HCT116 (cell line): ENCODE measurements around the gene UBE2J2. TPM values are rescaled to one million over a fixed set of nuclear protein-coding genes. Genes with fewer than 3 reads are reported as not detected.

Source experiments
- ATAC-seq: fragments of 200-7000 bp; cut with Tn5 transposase; 2 replicates; pipeline ENCODE4 v1.9.1; 2020; ENCODE audit warnings: mild to moderate bottlenecking, moderate library complexity
- BruUV-seq: library from RNA; stranded (reverse); fragments of 400-500 nt; replicated peaks from 2 replicates; lab custom pipeline; 2021; lab: Mats Ljungman, UMichigan
- CTCF ChIA-PET: fragments of 300-600 bp; sonication (Branson Sonifier 250); formaldehyde crosslinking; loops from one replicate; lab custom pipeline; 2021; ENCODE audit warnings: antibody characterized with exemption; lab: Charles Lee
- POLR2A ChIA-PET: fragments of 300-600, 350-600 bp; sonication (Branson Sonifier 250); formaldehyde crosslinking; loops from one replicate; lab custom pipeline; 2021; ENCODE audit warnings: antibody characterized with exemption; lab: Charles Lee
- RAD21 ChIA-PET, 2 experiments: fragments of 300-600 bp; sonication (Branson Sonifier 250); formaldehyde crosslinking; loops; one replicate each; lab custom pipeline; 2023; ENCODE audit warnings: low total read pairs in 2 of 2; ENCODE audit not compliant: uncharacterized antibody in 2 of 2, unreplicated experiment in 2 of 2, low non-redundant PET in 1 of 2; lab: Charles Lee
- DNase-seq: peaks from one replicate; pipeline ENCODE4 v3.0.0-alpha.2; 2010; ENCODE audit warnings: low read depth, low spot score
- H2AFZ ChIP-seq: fragments of 200-600 bp; shearing (Covaris generic), sonication (generic); 2 replicates; pipeline ENCODE4 v1.6.1; 2017; ENCODE audit warnings: low read depth, mixed run types, mixed read lengths, antibody characterized with exemption, low read length; ENCODE audit not compliant: poor library complexity, severe bottlenecking
- H3K27ac ChIP-seq: 2 replicates; pipeline ENCODE4 v1.5.1; 2012; ENCODE audit warnings: low read depth, low read length
- H3K27me3 ChIP-seq: fragments of 200-600 bp; sonication (generic); 2 replicates; pipeline ENCODE4 v1.6.1; 2016; ENCODE audit warnings: mixed run types, low read length, mixed read lengths; ENCODE audit not compliant: insufficient read depth
- H3K36me3 ChIP-seq, 2 experiments: fragments of 200-500 bp in 1 of 2; fragments of 200-600 bp in 1 of 2; sonication (Bioruptor generic) in 1 of 2; sonication (generic) in 1 of 2; 2 replicates each; pipeline versions ENCODE4 v1.5.1 to v1.6.1; 2014 to 2016; ENCODE audit warnings: low read length in 2 of 2, inconsistent platforms in 1 of 2, mixed read lengths in 1 of 2, mixed run types in 1 of 2; ENCODE audit not compliant: insufficient read depth in 2 of 2, control insufficient read depth in 1 of 2
- H3K4me1 ChIP-seq, 2 experiments: fragments of 200-600 bp in 1 of 2; sonication (generic) in 1 of 2; 2 replicates each; pipeline versions ENCODE4 v1.5.1 to v1.6.1; 2012 to 2017; ENCODE audit warnings: low read length in 2 of 2, inconsistent platforms in 1 of 2, mild to moderate bottlenecking in 1 of 2, mixed read lengths in 1 of 2, mixed run types in 1 of 2, moderate library complexity in 1 of 2; ENCODE audit not compliant: insufficient read depth in 2 of 2, control insufficient read depth in 1 of 2
- H3K4me2 ChIP-seq: fragments of 200-600 bp; sonication (generic); 2 replicates; pipeline ENCODE4 v1.6.1; 2017; ENCODE audit warnings: mixed run types, low read length, mixed read lengths
- H3K4me3 ChIP-seq, 2 experiments: fragments of 200-600 bp in 1 of 2; sonication (generic) in 1 of 2; replicated peaks in 1 of 2; 2 replicates each; pipeline ENCODE4 v1.5.1; 2011 to 2016; ENCODE audit warnings: low read length in 2 of 2, control low read depth in 1 of 2, low read depth in 1 of 2, mild to moderate bottlenecking in 1 of 2, mixed read lengths in 1 of 2, mixed run types in 1 of 2
- H3K79me2 ChIP-seq: fragments of 200-600 bp; sonication (generic); 2 replicates; pipeline ENCODE4 v1.6.1; 2017; ENCODE audit warnings: mild to moderate bottlenecking, mixed run types, low read length, moderate library complexity, mixed read lengths; ENCODE audit not compliant: insufficient read depth
- H3K9ac ChIP-seq: fragments of 200-600 bp; sonication (generic); 2 replicates; pipeline ENCODE4 v1.6.1; 2016; ENCODE audit warnings: low read length, mixed read lengths
- H3K9me2 ChIP-seq: fragments of 200-600 bp; sonication (generic), shearing (Covaris generic); 2 replicates; pipeline ENCODE4 v1.6.1; 2017; ENCODE audit warnings: mixed run types, mild to moderate bottlenecking, moderate library complexity; ENCODE audit not compliant: insufficient read depth
- H3K9me3 ChIP-seq, 2 experiments: fragments of 200-500 bp in 1 of 2; fragments of 200-600 bp in 1 of 2; sonication (Bioruptor generic) in 1 of 2; sonication (generic) in 1 of 2; 2 replicates each; pipeline ENCODE4 v1.6.1; 2014 to 2017; ENCODE audit warnings: low read length in 2 of 2, mixed read lengths in 2 of 2, inconsistent platforms in 1 of 2, low read depth in 1 of 2, mild to moderate bottlenecking in 1 of 2, mixed run types in 1 of 2, moderate library complexity in 1 of 2; ENCODE audit not compliant: control insufficient read depth in 1 of 2, insufficient read depth in 1 of 2
- H4K20me1 ChIP-seq: fragments of 200-600 bp; sonication (generic), shearing (Covaris generic); 2 replicates; pipeline ENCODE4 v1.6.1; 2017; ENCODE audit warnings: mixed run types, mild to moderate bottlenecking, moderate library complexity; ENCODE audit not compliant: insufficient read depth
- CBX3 ChIP-seq: IDR thresholded peaks from 2 replicates; pipeline ENCODE4 v1.6.1; 2012; ENCODE audit warnings: low read depth
- CEBPB ChIP-seq: IDR thresholded peaks from 2 replicates; pipeline ENCODE4 v1.6.1; 2012; ENCODE audit warnings: low read depth
- ELF1 ChIP-seq: IDR thresholded peaks from 2 replicates; pipeline ENCODE4 v1.6.1; 2012; ENCODE audit warnings: low read depth, borderline replicate concordance
- EZH2 ChIP-seq: fragments of 200-600 bp; sonication (generic); IDR thresholded peaks from 2 replicates; pipeline ENCODE4 v1.6.1; 2017; ENCODE audit warnings: antibody characterized with exemption, mixed run types
- EZH2phosphoT487 ChIP-seq: fragments of 200-600 bp; IDR thresholded peaks from 2 replicates; pipeline ENCODE4 v1.6.1; 2018; ENCODE audit warnings: antibody characterized with exemption, borderline replicate concordance
- FOSL1 ChIP-seq: IDR thresholded peaks from 2 replicates; pipeline ENCODE4 v1.6.1; 2012; ENCODE audit warnings: low read depth
- JUND ChIP-seq: IDR thresholded peaks from 2 replicates; pipeline ENCODE4 v1.6.1; 2012
- POLR2A ChIP-seq: IDR thresholded peaks from 2 replicates; pipeline ENCODE4 v1.7.0; 2011; ENCODE audit warnings: borderline replicate concordance; ENCODE audit not compliant: insufficient read depth, insufficient read length; ENCODE audit errors: extremely low read depth
- RAD21 ChIP-seq: IDR thresholded peaks from 2 replicates; pipeline ENCODE4 v1.6.1; 2012; ENCODE audit warnings: low read depth, mild to moderate bottlenecking
- SIN3A ChIP-seq: IDR thresholded peaks from 2 replicates; pipeline ENCODE4 v1.6.1; 2012; ENCODE audit warnings: low read depth
- SP1 ChIP-seq: IDR thresholded peaks from 2 replicates; pipeline ENCODE4 v1.6.1; 2012; ENCODE audit warnings: low read depth
- SRF ChIP-seq: IDR thresholded peaks from 2 replicates; pipeline ENCODE4 v1.6.1; 2012; ENCODE audit warnings: low read depth
- YY1 ChIP-seq: IDR thresholded peaks from 2 replicates; pipeline ENCODE4 v1.6.1; 2011; ENCODE audit warnings: low read length, low read depth, moderate library complexity, mild to moderate bottlenecking; ENCODE audit not compliant: insufficient replicate concordance; ENCODE audit errors: extremely low read depth
- ZFX ChIP-seq: fragments of 450-650 bp; IDR thresholded peaks from 2 replicates; pipeline ENCODE4 v1.6.1; 2017
- ZNF274 ChIP-seq: fragments of 200-500 bp; sonication (Bioruptor generic); IDR thresholded peaks from 2 replicates; pipeline ENCODE4 v1.6.1; 2014; ENCODE audit warnings: mild to moderate bottlenecking, low read depth, low read length, inconsistent platforms
- intact Hi-C: fragments of 100-400 bp; cut with micrococcal nuclease; formaldehyde crosslinking; loops from 2 replicates; pipeline ENCODE4 v1.10.0; 2022
- total RNA-seq: library from RNA; stranded (reverse); gene quantifications from one replicate; pipeline ENCODE4 v1.2.1, GENCODE V29; 2021; ENCODE audit not compliant: unreplicated experiment
- TF ChIP-seq, protein P1 (sequence below): IDR thresholded peaks from 2 replicates; pipeline ENCODE4 v1.6.1; 2012
- TF ChIP-seq, protein P2 (sequence below): IDR thresholded peaks from 2 replicates; pipeline ENCODE4 v1.6.1; 2012; ENCODE audit warnings: low read depth

UBE2J2 gene
- total RNA-seq, 1 experiment from 2014 or later, result 67.7 TPM

DNA sequence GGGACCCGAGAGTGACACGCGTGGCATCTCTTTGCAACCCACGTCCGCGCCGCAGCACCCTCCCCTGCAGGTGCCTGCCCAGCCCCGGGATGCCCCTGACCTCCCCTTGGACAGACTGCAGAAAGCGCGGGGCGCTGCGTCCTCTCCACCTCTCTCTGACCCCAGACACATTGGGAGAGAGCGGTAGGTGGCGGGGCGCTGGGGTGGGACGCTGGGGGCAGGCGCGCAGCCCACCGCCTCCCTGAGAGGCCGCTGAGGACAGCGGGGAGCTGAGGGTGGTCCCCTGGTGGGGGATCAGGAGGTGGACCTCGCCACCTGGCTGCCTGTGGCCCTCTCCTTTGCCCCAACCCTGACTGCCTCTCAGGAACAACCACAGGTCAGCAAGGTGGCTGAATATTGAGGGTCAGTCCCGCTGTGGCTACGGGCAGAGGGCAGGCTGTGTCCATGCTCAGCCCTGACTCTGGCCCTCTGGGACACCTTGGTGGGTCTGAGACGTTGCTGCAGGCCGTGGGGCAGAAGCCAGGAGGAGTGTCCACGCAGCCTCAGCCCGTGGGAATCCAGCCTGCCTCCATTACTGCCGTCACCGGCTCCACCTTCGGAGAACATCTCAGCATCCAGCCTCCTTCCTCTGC lies 761 bp upstream of the UBE2J2 start:
- Histone ChIP-seq H3K4me3 (peak overlapping the region; percentile 87 to 95), H3K9ac (peak overlapping the region; percentile 95), H3K4me2 (peak overlapping the region; percentile 87), H4K20me1 (no peaks in the 10 kb centered on the region), H3K9me2 (no peaks in the 10 kb centered on the region), H3K36me3 (peaks cover 0 to 4% of the 10 kb centered on the region in 2 experiments; a peak in 1 of 4 replicates), H3K79me2 (peaks cover 40% of the 10 kb centered on the region), H3K4me1 (peaks cover 15 to 37% of the 10 kb centered on the region in 2 experiments; a peak in 3 of 4 replicates)
- ChIA-PET RAD21 (interaction anchor here in 1 of 2 experiments (1.0 kb wide), 1 partner anchor 17 kb away, joined by 3 read pairs; no protein-coding TSS in a partner anchor), CTCF (no interaction called here)
- intact Hi-C loops, result no loop called here
- TF ChIP-seq CBX3 (no peak), FOSL1 (no peak), ZFX (no peak), ZNF274 (no peak), EZH2phosphoT487 (no peak)
- TF ChIP-seq, protein P1, sequence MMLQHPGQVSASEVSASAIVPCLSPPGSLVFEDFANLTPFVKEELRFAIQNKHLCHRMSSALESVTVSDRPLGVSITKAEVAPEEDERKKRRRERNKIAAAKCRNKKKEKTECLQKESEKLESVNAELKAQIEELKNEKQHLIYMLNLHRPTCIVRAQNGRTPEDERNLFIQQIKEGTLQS, result no peak
- TF ChIP-seq, all 23 proteins: peak for 0
- Histone ChIP-seq H3K27ac (peak overlapping the region; percentile 71), H3K27me3 (no peaks in the 10 kb centered on the region), H3K9me3 (no peaks in the 10 kb centered on the region), H2AFZ (no peak overlapping the region)
- DNase-seq (no peak), ATAC-seq (no peak)
- no TSS peak for BruUV-seq
- POLR2A ChIA-PET, result interaction anchor here (1.2 kb wide), 1 partner anchor 261 kb away, joined by 4 read pairs; the partner anchor contains the start of gene ISG15

DNA sequence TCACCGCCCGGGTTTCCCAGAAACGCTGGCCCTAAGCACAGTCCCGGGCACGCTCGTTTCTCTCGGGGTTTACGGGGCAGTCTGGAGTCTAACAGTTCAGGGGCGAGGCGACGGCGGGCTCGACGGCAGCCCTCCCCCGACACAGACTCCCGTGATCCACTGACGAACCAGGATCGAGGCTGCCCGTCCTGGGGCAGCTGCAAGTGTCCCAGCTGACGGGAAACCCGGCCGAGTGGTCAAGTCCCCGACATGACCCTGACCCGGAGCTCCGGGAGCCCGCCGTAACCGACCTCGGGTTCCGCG lies 494 bp downstream of the UBE2J2 start:
- Histone ChIP-seq H3K27me3 (no peaks in the 10 kb centered on the region), H2AFZ (no peak overlapping the region), H3K9me2 (no peaks in the 10 kb centered on the region), H3K9me3 (no peaks in the 10 kb centered on the region), H3K27ac (peak overlapping the region; percentile 94), H3K79me2 (peaks cover 48% of the 10 kb centered on the region), H3K36me3 (peaks cover 0 to 4% of the 10 kb centered on the region in 2 experiments; a peak in 1 of 4 replicates), H4K20me1 (no peaks in the 10 kb centered on the region), H3K4me3 (peak overlapping the region; percentile 87 to 95), H3K9ac (peak overlapping the region; percentile 95), H3K4me1 (peaks cover 15 to 34% of the 10 kb centered on the region in 2 experiments; a peak in 3 of 4 replicates), H3K4me2 (peak overlapping the region; percentile 93)
- DNase-seq (no peak), ATAC-seq (peak; percentile 1)
- no TSS peak for BruUV-seq
- ChIA-PET POLR2A (interaction anchor here (0.6 to 1.2 kb wide), 3 partner anchors 10 to 260 kb away, joined by 4 to 5 read pairs (median 4); partner anchors contain the start of gene ISG15), RAD21 (interaction anchor here in 1 of 2 experiments (0.6 to 1.0 kb wide), 3 partner anchors 18 to 201 kb away, joined by 3 to 4 read pairs (median 3); no protein-coding TSS in a partner anchor), CTCF (no interaction called here)
- intact Hi-C loops, result no loop called here
- TF ChIP-seq CEBPB (no peak), JUND (no peak), SRF (no peak), FOSL1 (no peak), SIN3A (no peak), SP1 (no peak), RAD21 (no peak), ZNF274 (no peak), POLR2A (no peak), ELF1 (no peak), EZH2 (no peak), YY1 (no peak)
- TF ChIP-seq, protein P2, sequence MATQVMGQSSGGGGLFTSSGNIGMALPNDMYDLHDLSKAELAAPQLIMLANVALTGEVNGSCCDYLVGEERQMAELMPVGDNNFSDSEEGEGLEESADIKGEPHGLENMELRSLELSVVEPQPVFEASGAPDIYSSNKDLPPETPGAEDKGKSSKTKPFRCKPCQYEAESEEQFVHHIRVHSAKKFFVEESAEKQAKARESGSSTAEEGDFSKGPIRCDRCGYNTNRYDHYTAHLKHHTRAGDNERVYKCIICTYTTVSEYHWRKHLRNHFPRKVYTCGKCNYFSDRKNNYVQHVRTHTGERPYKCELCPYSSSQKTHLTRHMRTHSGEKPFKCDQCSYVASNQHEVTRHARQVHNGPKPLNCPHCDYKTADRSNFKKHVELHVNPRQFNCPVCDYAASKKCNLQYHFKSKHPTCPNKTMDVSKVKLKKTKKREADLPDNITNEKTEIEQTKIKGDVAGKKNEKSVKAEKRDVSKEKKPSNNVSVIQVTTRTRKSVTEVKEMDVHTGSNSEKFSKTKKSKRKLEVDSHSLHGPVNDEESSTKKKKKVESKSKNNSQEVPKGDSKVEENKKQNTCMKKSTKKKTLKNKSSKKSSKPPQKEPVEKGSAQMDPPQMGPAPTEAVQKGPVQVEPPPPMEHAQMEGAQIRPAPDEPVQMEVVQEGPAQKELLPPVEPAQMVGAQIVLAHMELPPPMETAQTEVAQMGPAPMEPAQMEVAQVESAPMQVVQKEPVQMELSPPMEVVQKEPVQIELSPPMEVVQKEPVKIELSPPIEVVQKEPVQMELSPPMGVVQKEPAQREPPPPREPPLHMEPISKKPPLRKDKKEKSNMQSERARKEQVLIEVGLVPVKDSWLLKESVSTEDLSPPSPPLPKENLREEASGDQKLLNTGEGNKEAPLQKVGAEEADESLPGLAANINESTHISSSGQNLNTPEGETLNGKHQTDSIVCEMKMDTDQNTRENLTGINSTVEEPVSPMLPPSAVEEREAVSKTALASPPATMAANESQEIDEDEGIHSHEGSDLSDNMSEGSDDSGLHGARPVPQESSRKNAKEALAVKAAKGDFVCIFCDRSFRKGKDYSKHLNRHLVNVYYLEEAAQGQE, result no peak
